HG02759 (cell line): ENCODE measurements around the gene MRPL14.

ENCODE experiments used
- ATAC-seq: cut with Tn5 transposase; IDR thresholded peaks from one replicate; pipeline ENCODE4 v1.9.1; 2021; ENCODE audit warnings: mild to moderate bottlenecking, moderate library complexity; ENCODE audit not compliant: unreplicated experiment

Gene MRPL14

DNA sequence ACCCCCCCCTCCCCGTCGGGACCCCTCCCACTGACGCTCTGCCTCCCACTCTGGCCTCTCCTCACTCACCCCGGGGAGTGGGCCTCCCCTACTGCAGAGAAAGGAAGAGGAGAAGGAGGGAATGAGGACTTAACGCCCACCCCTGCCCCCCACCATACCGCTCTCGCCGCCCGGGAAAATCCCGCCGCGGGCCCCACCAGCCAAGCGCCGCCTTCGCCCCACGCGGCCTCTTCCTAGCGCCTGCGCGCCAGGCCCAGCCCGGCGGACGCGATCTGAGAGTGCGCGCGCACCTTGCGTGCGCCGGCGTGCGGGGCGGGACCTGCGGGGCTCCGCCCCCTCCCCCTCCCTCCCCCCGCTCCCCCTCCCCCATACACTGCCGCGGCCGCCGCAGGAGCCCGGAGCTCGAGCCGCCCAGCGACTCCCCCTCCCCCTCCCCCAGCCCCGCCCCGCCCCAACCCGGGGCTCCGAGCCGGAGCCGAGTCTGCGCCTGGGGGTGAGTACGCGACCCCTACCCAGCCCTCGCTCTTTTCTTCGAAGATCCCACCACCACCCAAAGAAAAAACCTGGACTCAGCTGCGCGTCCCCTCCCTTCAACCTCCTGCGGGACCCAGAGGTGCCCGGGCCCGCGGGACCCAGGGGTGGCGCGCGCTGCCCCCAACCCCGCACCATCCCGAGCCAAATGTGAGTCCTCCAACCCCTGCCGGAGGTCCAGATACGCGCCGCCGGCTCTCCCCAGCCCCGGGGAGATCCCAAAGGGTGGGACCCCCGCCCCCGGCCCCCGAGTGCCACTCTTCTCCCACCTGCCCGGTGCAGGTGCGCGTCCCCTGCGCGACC, at the start of gene MRPL14, which contains the start of gene TMEM63B:
TSS of gene MRPL14 (minus strand) at position 267 of the 834 bp plus-strand sequence. CDS start 10,841 bp downstream, outside the sequence.
TSS of gene TMEM63B (plus strand) at position 369 of the 834 bp plus-strand sequence. CDS start 7,031 bp downstream, outside the sequence.
- ATAC-seq: peak; percentile 75

DNA sequence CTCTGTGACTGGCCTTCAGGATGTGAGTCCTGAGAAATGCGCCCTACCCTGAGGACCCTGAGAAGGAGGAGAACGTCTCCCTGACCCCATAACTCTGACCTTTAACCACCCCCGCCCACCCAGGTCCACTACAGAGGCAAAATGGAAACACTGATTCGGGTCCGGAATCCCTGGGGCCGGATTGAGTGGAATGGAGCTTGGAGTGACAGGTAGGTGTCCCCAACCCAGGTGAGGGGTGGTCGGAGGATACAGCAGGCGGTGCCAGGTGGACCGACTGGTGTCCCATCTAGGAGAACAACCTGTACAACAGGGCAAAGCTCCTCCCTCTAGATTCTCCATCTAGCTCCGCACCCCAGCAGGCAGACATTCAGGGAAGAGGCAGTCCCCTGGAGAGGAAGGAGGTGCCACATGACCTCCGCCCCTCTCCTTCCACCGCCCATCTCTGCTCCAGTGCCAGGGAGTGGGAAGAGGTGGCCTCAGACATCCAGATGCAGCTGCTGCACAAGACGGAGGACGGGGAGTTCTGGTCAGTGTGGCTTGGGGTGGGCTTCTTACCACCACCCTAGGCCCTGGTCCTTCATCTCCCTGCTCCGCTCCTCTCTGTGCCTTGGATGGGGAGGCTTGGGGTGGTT, 49.0 kb upstream of the MRPL14 start:
- ATAC-seq: no peak

DNA sequence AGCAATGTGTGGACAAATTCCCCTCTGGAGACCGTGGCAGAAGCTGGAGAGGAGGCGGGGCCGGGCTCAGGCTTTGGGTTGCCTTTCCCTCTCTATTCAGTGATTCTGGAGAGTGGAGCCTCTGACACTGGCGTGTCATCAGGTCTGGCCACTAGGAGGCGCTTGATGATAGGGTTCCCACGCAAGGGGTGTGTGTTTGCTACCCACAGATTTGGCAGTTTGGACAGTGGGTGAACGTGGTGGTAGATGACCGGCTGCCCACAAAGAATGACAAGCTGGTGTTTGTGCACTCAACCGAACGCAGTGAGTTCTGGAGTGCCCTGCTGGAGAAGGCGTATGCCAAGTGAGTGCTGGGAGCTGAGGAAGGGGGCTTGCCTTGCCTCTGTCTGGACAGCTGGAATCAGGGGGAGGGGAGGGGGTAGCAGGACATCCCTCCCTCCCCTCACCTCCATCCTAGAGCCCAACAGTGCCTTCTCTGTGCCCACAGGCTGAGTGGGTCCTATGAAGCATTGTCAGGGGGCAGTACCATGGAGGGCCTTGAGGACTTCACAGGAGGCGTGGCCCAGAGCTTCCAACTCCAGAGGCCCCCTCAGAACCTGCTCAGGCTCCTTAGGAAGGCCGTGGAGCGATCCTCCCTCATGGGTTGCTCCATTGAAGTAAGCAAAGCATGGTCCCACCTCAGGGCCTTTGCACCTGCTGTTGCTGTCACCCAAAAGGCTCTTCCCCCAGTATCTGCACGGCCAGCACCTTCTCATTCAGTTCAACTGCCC, 45.7 kb upstream of the MRPL14 start:
- peak; percentile 74 for ATAC-seq

DNA sequence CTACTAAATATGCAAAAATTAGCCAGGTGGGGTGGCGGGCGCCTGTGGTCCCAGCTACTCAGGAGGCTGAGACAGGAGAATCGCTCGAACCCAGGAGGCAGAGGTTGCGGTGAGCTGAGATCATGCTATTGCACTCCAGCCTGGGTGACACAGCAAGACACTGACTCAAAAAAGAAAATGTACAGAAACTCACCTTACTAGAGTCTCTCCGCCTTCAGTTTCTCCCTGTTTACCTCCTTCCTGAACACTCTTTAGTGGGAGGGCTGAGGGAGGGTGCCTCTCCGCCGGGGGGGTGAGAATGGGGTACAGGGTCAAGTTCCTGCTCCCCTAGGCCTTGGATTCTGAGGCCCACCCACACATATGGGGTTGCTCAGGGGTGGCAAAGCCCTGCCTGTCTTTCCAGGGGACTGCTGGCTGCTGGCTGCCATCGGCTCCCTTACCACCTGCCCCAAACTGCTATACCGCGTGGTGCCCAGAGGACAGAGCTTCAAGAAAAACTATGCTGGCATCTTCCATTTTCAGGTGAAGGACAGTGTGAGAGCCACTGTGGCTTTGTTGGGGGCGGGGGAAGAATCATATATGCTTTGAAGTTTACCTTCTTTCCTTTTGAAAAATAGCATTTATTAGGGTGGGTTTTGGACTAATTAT, 44.8 kb upstream of the MRPL14 start:
- ATAC-seq: no peak

DNA sequence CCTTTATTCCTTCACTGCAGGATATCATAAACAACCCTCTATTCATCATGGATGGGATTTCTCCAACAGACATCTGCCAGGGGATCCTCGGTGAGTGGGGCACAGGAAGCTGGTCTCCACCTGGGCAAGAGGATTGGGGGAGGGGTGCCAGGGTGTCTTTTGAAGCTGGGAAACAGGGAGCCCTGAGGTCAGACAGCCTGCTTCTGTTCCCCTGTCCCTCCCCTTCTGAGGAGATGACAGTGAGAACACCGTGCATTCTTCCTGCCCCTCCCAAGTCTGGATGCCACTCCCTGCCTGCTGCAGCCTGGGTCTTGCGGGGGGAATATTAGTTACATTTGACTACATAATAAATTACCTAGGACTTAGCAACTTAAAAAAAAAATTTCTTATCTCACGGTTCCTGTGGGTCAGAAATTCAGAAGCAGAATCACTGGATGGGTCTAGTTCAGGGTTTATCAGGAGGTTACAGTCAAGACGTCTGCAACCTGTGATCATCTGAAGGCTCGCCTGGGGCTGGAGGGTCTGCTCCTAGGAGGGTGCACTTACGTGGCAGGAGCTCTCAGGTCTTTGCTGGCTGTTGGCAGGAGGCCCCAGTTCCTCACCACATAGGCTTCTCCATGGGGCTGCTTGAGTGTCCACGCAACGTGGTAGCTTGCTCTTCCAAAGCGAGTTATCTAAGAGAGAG, 42.8 kb upstream of the MRPL14 start:
- ATAC-seq: no peak

DNA sequence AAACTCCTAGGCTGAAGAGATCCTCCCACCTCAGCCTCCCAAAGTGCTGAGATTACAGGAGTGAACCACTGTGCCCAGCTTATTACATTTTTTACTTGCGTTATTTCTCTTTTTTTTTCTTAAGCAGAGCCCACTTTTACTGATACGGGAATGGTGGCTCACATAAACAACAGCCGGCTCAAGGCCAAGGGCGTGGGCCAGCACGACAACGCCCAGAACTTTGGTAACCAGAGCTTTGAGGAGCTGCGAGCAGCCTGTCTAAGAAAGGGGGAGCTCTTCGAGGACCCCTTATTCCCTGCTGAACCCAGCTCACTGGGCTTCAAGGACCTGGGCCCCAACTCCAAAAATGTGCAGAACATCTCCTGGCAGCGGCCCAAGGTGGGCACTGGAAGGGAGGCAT, 41.9 kb upstream of the MRPL14 start:
- no peak for ATAC-seq

DNA sequence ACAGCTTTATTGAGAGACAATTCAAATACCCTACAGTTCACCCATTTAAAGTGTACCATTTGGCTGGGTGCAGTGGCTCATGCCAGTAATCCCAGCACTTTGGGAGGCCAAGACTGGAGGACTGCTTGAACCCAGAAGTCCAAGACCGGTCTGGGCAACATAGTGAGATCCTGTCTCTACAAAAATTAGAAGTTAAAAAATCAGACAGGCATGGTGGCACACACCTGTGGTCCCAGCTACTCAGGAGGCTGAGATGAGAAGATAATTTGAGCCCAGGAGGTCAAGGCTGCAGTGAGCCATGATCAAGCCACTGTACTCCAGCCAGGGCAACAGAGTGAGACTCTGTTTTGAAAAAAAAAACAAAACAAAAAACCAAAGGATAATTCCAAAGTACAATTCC, 40.3 kb upstream of the MRPL14 start:
- no peak for ATAC-seq

DNA sequence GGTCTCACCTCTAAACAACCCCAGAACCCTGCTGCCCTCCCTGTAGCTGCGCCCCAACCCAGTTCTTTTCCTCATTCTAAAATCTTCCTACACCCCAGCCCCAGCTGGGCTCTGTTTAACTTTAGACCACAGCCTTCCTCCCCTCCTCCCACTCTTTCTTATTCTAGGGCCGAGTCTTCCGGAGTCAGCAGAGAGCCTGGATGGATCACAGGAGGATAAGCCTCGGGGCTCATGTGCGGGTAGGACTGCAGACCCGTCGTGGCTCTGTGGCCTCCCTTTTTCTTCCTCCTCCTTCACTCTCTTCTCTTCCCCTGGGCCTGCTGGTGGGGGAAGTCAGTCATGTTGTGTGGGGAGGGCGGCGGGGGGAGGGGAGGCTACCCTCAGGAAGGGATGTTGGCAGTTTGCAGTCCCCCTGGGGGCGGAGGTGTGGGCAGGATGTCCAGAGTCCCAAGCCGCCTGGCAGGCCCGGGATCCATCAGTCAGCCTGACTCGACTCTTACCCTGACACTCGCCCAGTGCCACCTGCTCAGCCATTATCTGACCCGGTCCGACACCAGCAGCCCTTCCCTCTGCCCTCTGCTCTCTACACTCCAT, 39.4 kb upstream of the MRPL14 start:
- ATAC-seq: no peak

DNA sequence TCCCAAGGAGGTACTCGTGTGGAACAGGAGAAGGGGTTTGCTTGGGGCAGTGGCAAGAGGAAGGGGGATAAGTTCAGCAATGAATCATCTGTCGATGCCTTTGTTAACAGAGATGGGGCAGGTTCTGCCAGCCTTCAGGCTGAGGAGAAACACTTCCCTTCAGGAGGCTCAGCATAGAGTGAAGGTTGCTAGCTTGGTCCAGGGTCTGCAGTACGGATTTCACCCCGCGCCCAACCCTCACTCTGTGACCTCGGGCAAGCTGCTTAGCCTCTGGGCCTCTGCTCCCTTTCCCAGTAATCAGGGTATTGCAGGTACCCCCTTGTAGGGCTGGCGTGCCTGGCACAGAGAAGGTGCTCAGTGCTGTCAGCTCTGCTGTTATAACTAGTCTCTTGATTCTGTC, 38.9 kb upstream of the MRPL14 start:
- no peak for ATAC-seq

DNA sequence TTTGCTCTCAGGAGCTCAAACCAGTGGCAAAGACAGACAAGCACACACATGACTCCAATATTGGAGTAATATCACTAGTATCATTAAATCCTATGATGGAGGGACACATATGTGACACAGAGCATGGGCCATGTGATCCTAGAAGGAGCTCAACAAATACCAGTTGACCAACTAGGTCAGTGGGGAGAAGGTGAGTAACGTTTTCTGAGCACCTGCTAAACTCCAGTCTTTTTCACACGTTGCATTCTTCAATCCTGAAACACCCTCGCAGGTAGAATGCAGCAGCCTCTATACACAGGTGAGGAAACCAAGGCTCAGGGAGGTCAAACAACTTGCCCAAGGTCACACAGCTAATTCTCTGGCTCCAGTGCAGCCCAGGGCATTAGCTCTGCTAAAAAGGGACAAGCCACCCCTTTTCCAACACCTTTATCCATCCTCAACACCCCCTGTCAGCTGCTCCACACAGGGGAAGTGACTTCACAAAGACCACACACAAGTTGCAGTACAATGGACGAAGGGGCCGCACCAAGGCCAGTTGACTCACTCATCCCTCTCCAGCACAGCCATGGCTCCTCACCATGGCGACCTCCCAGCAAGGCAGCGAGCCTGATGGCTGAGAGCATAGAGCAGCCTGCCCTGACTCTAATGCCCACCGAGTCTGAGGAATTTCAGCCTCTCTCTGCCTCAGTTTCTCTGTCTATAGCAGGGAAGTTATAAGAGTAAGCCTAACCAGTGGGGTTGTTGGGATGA, 35.8 kb upstream of the MRPL14 start:
- ATAC-seq: no peak

DNA sequence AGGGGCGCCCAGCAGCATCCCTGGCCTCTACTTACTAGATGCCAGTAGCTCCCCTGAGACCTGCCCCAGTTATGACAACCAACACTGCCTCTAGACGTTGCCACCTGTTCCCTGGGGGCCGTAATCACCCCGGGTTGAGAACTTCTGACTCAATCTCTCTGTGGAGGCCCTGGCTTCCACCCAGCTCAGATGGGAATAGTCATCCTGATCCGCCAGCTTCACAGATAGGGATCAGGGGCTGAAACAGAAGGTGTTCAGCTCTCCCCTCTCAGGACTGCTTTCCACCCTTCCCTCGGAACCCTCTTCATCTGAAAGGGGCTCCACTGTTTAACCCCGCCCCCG, 34.7 kb upstream of the MRPL14 start:
- ATAC-seq: no peak

DNA sequence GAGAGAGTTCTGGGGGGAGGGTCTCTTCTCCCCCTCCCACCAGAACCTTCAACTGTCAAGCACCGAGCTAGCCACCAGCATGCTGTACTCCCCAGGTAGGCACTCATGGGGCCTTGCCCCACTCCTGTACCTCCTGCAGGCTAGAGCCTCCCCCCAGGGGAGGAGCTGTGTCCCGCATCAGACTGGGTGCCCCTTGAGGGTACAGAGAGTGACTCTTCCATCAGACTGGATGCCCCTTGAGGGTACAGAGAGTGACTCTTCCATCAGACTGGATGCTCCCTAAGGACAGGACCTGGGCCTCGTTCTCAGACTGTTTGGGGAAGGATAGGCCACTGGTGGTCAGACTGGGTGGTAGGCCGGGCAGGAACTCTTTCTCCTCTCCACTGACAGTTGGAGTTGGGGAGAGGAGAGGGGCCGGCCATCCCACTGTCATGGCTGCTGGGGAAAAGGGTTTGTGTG, 31.5 kb upstream of the MRPL14 start, which contains the start of gene CAPN11:
TSS of gene CAPN11 (plus strand) at position 51 of the 459 bp plus-strand sequence. CDS start at position 80, 29 bp downstream.
- ATAC-seq: no peak

DNA sequence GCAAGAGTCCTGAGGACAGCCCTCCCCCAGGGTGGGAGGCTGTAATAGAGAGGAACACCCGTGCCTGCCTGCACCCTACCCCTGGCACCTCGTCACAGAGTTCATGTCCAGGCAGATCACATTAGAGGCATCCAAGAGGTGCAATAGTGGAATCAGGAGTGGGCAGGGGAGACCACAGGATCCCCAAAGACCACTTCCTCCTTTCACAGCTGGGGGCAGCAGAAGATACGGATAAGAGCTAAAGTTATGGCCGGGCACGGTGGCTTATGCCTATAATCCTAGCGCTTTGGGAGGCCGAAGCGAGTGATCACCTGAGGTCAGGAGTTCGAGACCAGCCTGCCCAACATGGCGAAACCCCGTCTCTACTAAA, 29.9 kb upstream of the MRPL14 start:
- no peak for ATAC-seq

DNA sequence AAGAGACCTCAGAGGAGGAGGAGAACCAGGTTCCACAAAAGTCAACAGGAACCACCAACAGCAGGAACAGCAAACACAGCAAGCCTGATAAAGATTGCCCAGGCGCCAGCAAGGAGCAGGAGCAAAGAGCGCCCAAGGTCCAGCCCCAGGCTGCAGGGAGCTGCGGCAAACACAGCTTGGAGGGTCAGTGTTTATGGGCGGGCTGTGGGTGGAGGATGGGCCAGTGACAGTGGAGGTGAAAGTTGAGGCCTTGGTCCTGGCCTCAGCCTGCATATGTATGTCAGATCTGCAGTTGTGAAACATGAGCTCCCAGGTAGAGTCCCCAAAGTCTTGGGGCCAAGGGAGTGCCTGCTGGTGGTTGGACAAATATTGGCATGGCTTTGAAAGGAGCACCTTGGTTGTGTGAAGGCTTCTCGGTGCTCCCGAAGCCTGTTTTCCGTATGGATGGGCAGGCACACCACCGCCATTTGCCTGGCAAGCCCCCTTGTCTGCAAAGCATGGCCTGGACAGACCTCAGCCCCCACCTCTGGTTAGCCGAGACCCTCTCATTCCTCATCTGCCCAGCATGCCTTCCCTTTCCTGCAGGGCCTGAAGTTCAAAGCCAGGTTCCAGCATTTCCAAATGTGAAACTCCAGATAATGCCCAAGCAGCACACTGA, 29.4 kb upstream of the MRPL14 start:
- ATAC-seq: no peak

DNA sequence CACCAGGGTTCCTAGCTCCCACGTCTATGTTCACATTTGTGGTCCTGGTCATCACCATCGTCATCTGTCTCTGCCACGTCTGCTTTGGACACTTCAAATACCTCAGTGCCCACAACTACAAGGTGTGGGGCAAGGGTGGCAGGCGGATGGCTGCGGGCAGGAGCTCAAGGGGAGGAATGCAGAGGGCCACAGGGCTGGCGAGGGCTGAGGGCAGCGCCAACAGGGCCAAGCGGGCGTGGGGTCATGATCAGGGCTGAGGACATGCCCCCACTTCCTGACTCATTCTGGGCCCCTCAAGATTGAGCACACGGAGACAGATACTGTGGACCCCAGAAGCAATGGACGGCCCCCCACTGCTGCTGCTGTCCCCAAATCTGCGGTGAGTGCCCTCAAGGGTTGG, 26.8 kb upstream of the MRPL14 start:
- no peak for ATAC-seq

DNA sequence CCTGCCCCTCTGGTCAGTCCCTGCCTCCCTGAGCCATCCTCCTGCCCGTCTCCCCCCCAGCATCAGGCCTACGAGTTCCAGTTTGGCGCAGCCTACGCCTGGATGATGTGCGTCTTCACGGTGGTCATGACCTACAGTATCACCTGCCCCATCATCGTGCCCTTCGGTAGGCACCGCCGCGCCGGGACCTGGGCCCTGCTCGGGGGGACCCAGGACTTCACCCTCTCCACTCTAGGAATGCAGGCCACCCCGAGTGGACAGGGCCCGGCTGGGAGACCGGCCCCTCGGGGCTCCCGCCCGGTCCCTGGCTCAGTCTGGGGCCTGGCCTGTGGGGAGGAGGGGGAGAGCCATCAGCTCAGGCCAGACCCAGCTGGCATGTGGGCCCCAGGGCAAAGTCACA, 25.3 kb upstream of the MRPL14 start:
- no peak for ATAC-seq

DNA sequence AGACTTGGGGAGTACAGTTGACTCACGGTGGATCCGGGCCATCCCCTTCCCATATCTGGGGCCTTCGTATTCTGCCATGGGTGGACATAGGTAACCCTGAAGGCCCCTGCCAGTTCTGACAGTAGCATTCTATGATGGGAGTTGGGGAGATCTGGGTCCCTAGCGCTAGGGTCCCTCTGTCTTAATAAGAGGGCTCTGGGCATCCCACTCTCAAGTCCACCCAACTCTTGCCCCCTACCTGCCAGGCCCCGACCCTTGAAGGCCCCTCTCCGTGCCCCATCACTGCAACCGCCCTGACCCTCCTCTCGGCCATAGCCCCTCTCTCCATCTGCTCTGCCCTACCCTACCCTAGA, 24.8 kb upstream of the MRPL14 start:
- ATAC-seq: no peak

DNA sequence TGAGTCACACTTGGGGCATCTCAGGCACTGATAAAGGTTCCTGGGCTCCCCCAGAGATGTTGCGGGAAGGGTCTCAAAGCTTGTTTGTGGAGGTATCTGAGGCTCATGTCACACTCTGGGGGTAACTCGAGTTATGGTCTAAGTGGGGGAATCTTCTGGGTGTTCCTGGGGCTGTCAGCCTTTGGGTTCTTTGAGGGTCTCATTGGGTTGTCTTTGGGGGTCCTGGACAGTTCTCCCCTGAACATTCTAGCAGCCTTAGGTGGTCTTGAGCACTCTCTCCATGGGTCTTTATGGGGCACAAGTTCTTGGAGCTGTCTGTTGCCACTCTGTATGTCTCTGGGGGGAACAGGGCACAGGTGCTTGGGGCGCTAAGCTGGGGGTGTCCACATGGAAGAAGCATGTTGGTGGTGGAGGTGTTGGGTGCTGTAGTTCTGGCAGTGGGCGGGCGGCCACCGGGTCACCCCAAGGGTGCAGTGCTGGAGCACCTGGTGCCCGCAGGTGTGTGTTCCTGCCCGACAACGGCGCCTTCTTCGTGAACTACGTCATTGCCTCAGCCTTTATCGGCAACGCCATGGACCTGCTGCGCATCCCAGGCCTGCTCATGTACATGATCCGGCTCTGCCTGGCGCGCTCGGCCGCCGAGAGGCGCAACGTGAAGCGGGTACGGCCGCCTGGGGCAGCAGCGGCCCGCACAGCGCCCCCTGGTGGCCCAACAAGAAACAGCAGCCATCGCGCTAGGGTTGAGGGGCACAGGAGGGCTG, 24.3 kb upstream of the MRPL14 start:
- ATAC-seq: peak; percentile 85
